GM23338 (cell line): ENCODE measurements around the gene SNX14. TPM values are rescaled to one million over a fixed set of nuclear protein-coding genes. Genes with fewer than 3 reads are reported as not detected.

Experiments used
- ATAC-seq: fragments of 200-7000 bp; cut with Tn5 transposase; 3 replicates; pipeline ENCODE4 v1.9.1; 2020
- DNase-seq: peaks from one replicate; pipeline ENCODE4 v3.0.0-alpha.2; 2015; ENCODE audit warnings: low spot score
- H2AFZ ChIP-seq: fragments of 200-600 bp; sonication (generic); 2 replicates; pipeline ENCODE4 v1.8.0; 2016; ENCODE audit warnings: antibody characterized with exemption, mild to moderate bottlenecking, moderate library complexity
- H3F3A ChIP-seq: fragments of 200-600 bp; sonication (generic); replicated peaks from 2 replicates; pipeline ENCODE4 v1.8.0; 2017; ENCODE audit warnings: antibody characterized with exemption, mixed run types, low read depth
- H3K27ac ChIP-seq: fragments of 200-600 bp; sonication (generic); 2 replicates; pipeline ENCODE4 v1.6.1; 2016; ENCODE audit warnings: low read depth
- H3K27me3 ChIP-seq: fragments of 200-600 bp; sonication (generic); 2 replicates; pipeline ENCODE4 v1.8.0; 2016; ENCODE audit warnings: mild to moderate bottlenecking, mixed run types, moderate library complexity; ENCODE audit not compliant: insufficient read depth
- H3K36me3 ChIP-seq: fragments of 200-600 bp; sonication (generic); 2 replicates; pipeline ENCODE4 v1.8.0; 2016; ENCODE audit warnings: mild to moderate bottlenecking; ENCODE audit not compliant: insufficient read depth
- H3K4me1 ChIP-seq: fragments of 200-600 bp; sonication (generic); 2 replicates; pipeline ENCODE4 v1.8.0; 2016; ENCODE audit warnings: mild to moderate bottlenecking, moderate library complexity; ENCODE audit not compliant: insufficient read depth
- H3K4me2 ChIP-seq: fragments of 200-600 bp; sonication (generic); 2 replicates; pipeline ENCODE4 v1.7.1; 2017; ENCODE audit warnings: mixed run types
- H3K4me3 ChIP-seq: fragments of 200-600 bp; sonication (generic); 2 replicates; pipeline ENCODE4 v1.6.1; 2016; ENCODE audit warnings: mixed run types
- H3K79me2 ChIP-seq: fragments of 200-600 bp; sonication (generic); replicated peaks from 2 replicates; pipeline ENCODE4 v1.8.0; 2017; ENCODE audit warnings: mild to moderate bottlenecking; ENCODE audit not compliant: insufficient read depth
- H3K9me2 ChIP-seq: fragments of 200-600 bp; sonication (generic); 2 replicates; pipeline ENCODE4 v1.8.0; 2017; ENCODE audit not compliant: insufficient read depth
- H4K20me1 ChIP-seq: fragments of 200-600 bp; sonication (generic); replicated peaks from 2 replicates; pipeline ENCODE4 v1.8.0; 2017; ENCODE audit warnings: mild to moderate bottlenecking; ENCODE audit not compliant: insufficient read depth
- H3K27ac Mint-ChIP-seq: 2 replicates; pipeline ENCODE4 v1.8.0; 2020; ENCODE audit warnings: inconsistent platforms, mild to moderate bottlenecking, moderate library complexity, mixed read lengths
- H3K27me3 Mint-ChIP-seq: 3 replicates; pipeline ENCODE4 v1.8.0; 2022; ENCODE audit warnings: low read depth, mild to moderate bottlenecking, moderate library complexity, mixed read lengths, inconsistent platforms; ENCODE audit not compliant: insufficient read depth, poor library complexity
- H3K36me3 Mint-ChIP-seq: 3 replicates; pipeline ENCODE4 v1.8.0; 2021; ENCODE audit warnings: low read depth, mild to moderate bottlenecking, inconsistent platforms, moderate library complexity, mixed read lengths
- H3K4me1 Mint-ChIP-seq: 3 replicates; pipeline ENCODE4 v1.8.0; 2020; ENCODE audit warnings: mild to moderate bottlenecking, inconsistent platforms, mixed read lengths
- H3K4me3 Mint-ChIP-seq: 3 replicates; pipeline ENCODE4 v1.8.0; 2021; ENCODE audit warnings: moderate library complexity, mild to moderate bottlenecking, inconsistent platforms, mixed read lengths
- H3K9me3 Mint-ChIP-seq: 3 replicates; pipeline ENCODE4 v1.8.0; 2020; ENCODE audit warnings: moderate library complexity, mild to moderate bottlenecking, inconsistent platforms, mixed read lengths
- CREB1 ChIP-seq: fragments of 250-450 bp; sonication (Bioruptor Pico); IDR thresholded peaks from 2 replicates; pipeline ENCODE4 v1.5.0; 2020; ENCODE audit warnings: low read depth, mild to moderate bottlenecking, moderate library complexity
- CTCF ChIP-seq, 2 experiments: fragments of 200-600 bp in 1 of 2; sonication (generic) in 1 of 2; conservative IDR thresholded peaks; 2 replicates each; pipeline versions ENCODE4 v1.5.1 to v1.6.1; 2016 to 2017; ENCODE audit warnings: antibody characterized with exemption in 2 of 2, low read depth in 2 of 2, mild to moderate bottlenecking in 2 of 2, moderate library complexity in 1 of 2
- ETS1 ChIP-seq: IDR thresholded peaks from 2 replicates; pipeline ENCODE4 v1.6.1; 2016; ENCODE audit warnings: antibody characterized with exemption
- EZH2 ChIP-seq: fragments of 200-600 bp; sonication (generic); IDR thresholded peaks from one replicate; pipeline ENCODE4 v1.8.0; 2017; ENCODE audit warnings: antibody characterized with exemption, mild to moderate bottlenecking, low read depth; ENCODE audit not compliant: unreplicated experiment
- EZH2phosphoT487 ChIP-seq: fragments of 200-600 bp; sonication (generic); IDR thresholded peaks from one replicate; pipeline ENCODE4 v1.8.1; 2018; ENCODE audit warnings: antibody characterized with exemption; ENCODE audit not compliant: unreplicated experiment
- NANOG ChIP-seq: IDR thresholded peaks from 2 replicates; pipeline ENCODE4 v1.6.1; 2016; ENCODE audit warnings: antibody characterized with exemption, borderline replicate concordance
- REST ChIP-seq: IDR thresholded peaks from one replicate; pipeline ENCODE4 v1.6.1; 2018; ENCODE audit warnings: antibody characterized with exemption; ENCODE audit not compliant: unreplicated experiment
- STAT1 ChIP-seq: IDR thresholded peaks from one replicate; pipeline ENCODE4 v1.6.1; 2016; ENCODE audit warnings: antibody characterized with exemption; ENCODE audit not compliant: unreplicated experiment
- ZNF114 ChIP-seq: fragments of 250-450 bp; sonication (Bioruptor Pico); IDR thresholded peaks from 2 replicates; pipeline ENCODE4 v1.5.0; 2020; ENCODE audit warnings: mild to moderate bottlenecking, moderate library complexity
- ZNF331 ChIP-seq: fragments of 250-450 bp; sonication (Bioruptor Pico); IDR thresholded peaks from 2 replicates; pipeline ENCODE4 v1.5.0; 2020; ENCODE audit warnings: low read depth, mild to moderate bottlenecking, moderate library complexity
- ZNF462 ChIP-seq: fragments of 250-450 bp; sonication (Bioruptor Pico); IDR thresholded peaks from 2 replicates; pipeline ENCODE4 v1.5.0; 2020; ENCODE audit warnings: mild to moderate bottlenecking, moderate library complexity
- polyA plus RNA-seq: library from polyadenylated mRNA; unstranded; fragments of >200 nt; fragmentation: Nextera tagmentation; extraction: Ambion mirVana; gene quantifications from 2 replicates; pipeline ENCODE4 v1.2.1, GENCODE V29; 2016
- total RNA-seq: library from RNA; depleted of rRNA; stranded (reverse); fragments of >200 nt; shearing (Covaris generic); gene quantifications from 2 replicates; pipeline ENCODE4 v1.2.3, GENCODE V29; 2014

SNX14 gene
- total and polyA plus RNA-seq, 2 experiments from 2014 or later, result 23.1 to 32.0 TPM

DNA sequence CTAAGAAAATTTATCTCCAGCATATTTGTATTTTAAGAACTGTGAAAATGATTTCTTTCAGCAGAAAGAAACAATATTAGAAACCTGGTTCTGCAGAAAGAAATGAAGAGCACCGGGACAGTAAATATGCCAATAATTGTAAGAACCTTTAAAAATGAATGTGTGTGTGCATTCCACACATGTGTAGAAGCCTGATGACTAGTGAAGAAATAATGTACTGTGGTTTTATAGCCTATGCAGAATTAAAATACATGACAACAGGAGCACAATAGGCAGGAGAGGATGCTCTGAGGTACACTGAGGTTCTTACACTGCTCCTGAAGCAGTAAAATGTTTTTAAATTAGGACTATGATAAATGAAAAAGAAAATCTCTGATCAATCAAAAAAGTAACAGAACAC lies 48.9 kb downstream of the SNX14 start (continued):
- TF ChIP-seq ZNF462 (CRISPR knock-in tag) (no peak), ZNF114 (CRISPR knock-in tag) (no peak), ETS1 (no peak), EZH2 (no peak), NANOG (no peak), STAT1 (no peak), EZH2phosphoT487 (no peak)

- H3K27ac Mint-ChIP-seq, result no peak overlapping the region
- no peaks in the 10 kb centered on the region for H3K4me1 Mint-ChIP-seq
- Histone ChIP-seq H3K4me2 (no peak overlapping the region), H3F3A (no peaks in the 10 kb centered on the region), H3K27me3 (no peaks in the 10 kb centered on the region), H3K4me1 (no peaks in the 10 kb centered on the region), H3K9me2 (no peaks in the 10 kb centered on the region), H3K79me2 (no peaks in the 10 kb centered on the region), H2AFZ (no peak overlapping the region), H3K4me3 (no peak overlapping the region), H3K27ac (no peak overlapping the region), H3K36me3 (no peaks in the 10 kb centered on the region), H4K20me1 (no peaks in the 10 kb centered on the region)
- TF ChIP-seq ZNF331 (no peak), CREB1 (CRISPR knock-in tag) (no peak), REST (no peak), CTCF (conservative IDR thresholded peaks at IDR 0.05; ENCODE audit: low read depth in 2 of 2) (peak in 1 of 2 experiments; percentile 85; a peak in 3 of 4 replicates)
- H3K27me3 Mint-ChIP-seq, result no peaks in the 10 kb centered on the region
- H3K9me3 Mint-ChIP-seq, result no peaks in the 10 kb centered on the region
- H3K4me3 Mint-ChIP-seq, result no peak overlapping the region
- no peak for ATAC-seq
- peaks cover 3% of the 10 kb centered on the region; the same call in 1 of the 3 replicates for H3K36me3 Mint-ChIP-seq
- DNase-seq, result no peak
Observed at GRCh38 chr6:85537055-85537494, 56.6 kb downstream of the SNX14 start.
